A549 (cell line): ENCODE measurements around the gene SSH2. TPM values are rescaled to one million over a fixed set of nuclear protein-coding genes. Genes with fewer than 3 reads are reported as not detected.

ENCODE experiments used
- ATAC-seq, 2 experiments: fragments of 200-7000 bp in 1 of 2; fragments of >200 bp in 1 of 2; cut with Nextera tagmentation in 1 of 2; cut with Tn5 transposase in 1 of 2; 3 replicates each; pipeline versions ENCODE4 v1.8.0 to v1.9.1; 2018 to 2020; ENCODE audit warnings: mild to moderate bottlenecking in 1 of 2, moderate library complexity in 1 of 2
- CTCF ChIA-PET: fragments of 300-600 bp; sonication (Branson Sonifier 250); formaldehyde crosslinking; extraction: SDS; loops from one replicate; lab custom pipeline; 2021; ENCODE audit warnings: antibody characterized with exemption, inconsistent platforms; lab: Yijun Ruan, JAX
- POLR2A ChIA-PET: fragments of 350-600 bp; formaldehyde crosslinking; extraction: SDS; loops from one replicate; lab custom pipeline; 2021; ENCODE audit warnings: antibody characterized with exemption, inconsistent platforms; lab: Yijun Ruan, JAX
- DNase-seq, 2 experiments: peaks; one replicate each; pipeline versions ENCODE4 v3.0.0 to v3.0.0-alpha.2; 2011 to 2016; ENCODE audit warnings: low read depth in 1 of 2, low spot score in 1 of 2
- FAIRE-seq: peaks from 2 replicates; lab custom pipeline; 2011; peaks lifted over from hg19 to GRCh38; lab: Jason Lieb, UNC
- H3K27ac ChIP-seq, 2 experiments: fragments of >200 bp; sonication (Bioruptor Twin); formaldehyde crosslinking; 3 replicates each; pipeline ENCODE4 v1.5.1; 2016 to 2017
- H3K4me1 ChIP-seq: fragments of >200 bp; sonication (Bioruptor Twin); formaldehyde crosslinking; 3 replicates; pipeline ENCODE4 v1.6.1; 2016
- H3K4me2 ChIP-seq: fragments of >200 bp; sonication (Bioruptor Twin); formaldehyde crosslinking; 3 replicates; pipeline ENCODE4 v1.6.1; 2016
- H3K4me3 ChIP-seq: fragments of >200 bp; sonication (Bioruptor Twin); formaldehyde crosslinking; 3 replicates; pipeline ENCODE4 v1.5.1; 2016
- H3K9me3 ChIP-seq: fragments of >200 bp; sonication (Bioruptor Twin); formaldehyde crosslinking; 3 replicates; pipeline ENCODE4 v1.6.1; 2016
- CBX2 ChIP-seq: fragments of 200-600 bp; sonication (generic); IDR thresholded peaks from 2 replicates; pipeline ENCODE4 v1.6.1; 2016; ENCODE audit warnings: low read depth, mild to moderate bottlenecking, borderline replicate concordance
- ELK1 ChIP-seq: fragments of 150-350 bp; IDR thresholded peaks from 2 replicates; pipeline ENCODE4 v1.6.1; 2014; ENCODE audit warnings: low read depth, mild to moderate bottlenecking, low read length
- ESRRA ChIP-seq: fragments of 150-350 bp; IDR thresholded peaks from 2 replicates; pipeline ENCODE4 v1.6.1; 2014; ENCODE audit warnings: mild to moderate bottlenecking, low read length, borderline replicate concordance
- FOSB ChIP-seq: fragments of 250-450 bp; sonication (Bioruptor Pico); IDR thresholded peaks from 2 replicates; pipeline ENCODE4 v1.5.0; 2020; ENCODE audit warnings: mild to moderate bottlenecking, moderate library complexity
- FOXS1 ChIP-seq: fragments of 250-450 bp; sonication (Bioruptor Pico); IDR thresholded peaks from 2 replicates; pipeline ENCODE4 v1.5.0; 2020; ENCODE audit warnings: mild to moderate bottlenecking, moderate library complexity
- HDAC2 ChIP-seq: fragments of 200-600 bp; sonication (generic); IDR thresholded peaks from 2 replicates; pipeline ENCODE4 v1.6.1; 2016
- JUN ChIP-seq, 2 experiments: fragments of >200 bp; sonication (Bioruptor Twin); formaldehyde crosslinking; IDR thresholded peaks; 2 replicates in 1 of 2; 3 replicates in 1 of 2; pipeline ENCODE4 v1.6.1; 2016 to 2017
- KDM1A ChIP-seq: fragments of 200-600 bp; sonication (generic); IDR thresholded peaks from 2 replicates; pipeline ENCODE4 v1.6.1; 2016; ENCODE audit warnings: low read depth, mild to moderate bottlenecking
- KDM5A ChIP-seq: fragments of 200-600 bp; sonication (generic); IDR thresholded peaks from 2 replicates; pipeline ENCODE4 v1.6.1; 2016; ENCODE audit warnings: antibody characterized with exemption, mild to moderate bottlenecking
- NR3C1 ChIP-seq: fragments of >200 bp; sonication (Bioruptor Twin); formaldehyde crosslinking; IDR thresholded peaks from 3 replicates; pipeline ENCODE4 v1.6.1; 2017
- PHF8 ChIP-seq: fragments of 200-600 bp; sonication (generic); IDR thresholded peaks from 2 replicates; pipeline ENCODE4 v1.6.1; 2016; ENCODE audit warnings: low read depth, mild to moderate bottlenecking, antibody characterized with exemption, moderate library complexity, borderline replicate concordance
- RARB ChIP-seq: fragments of 250-450 bp; sonication (Bioruptor Pico); IDR thresholded peaks from 2 replicates; pipeline ENCODE4 v1.8.0; 2021; ENCODE audit warnings: mild to moderate bottlenecking, moderate library complexity
- RCOR1 ChIP-seq: fragments of 150-350 bp; IDR thresholded peaks from 2 replicates; pipeline ENCODE4 v1.6.1; 2014; ENCODE audit warnings: antibody characterized with exemption, low read length, low read depth
- REST ChIP-seq: fragments of 200-600 bp; sonication (generic); IDR thresholded peaks from 2 replicates; pipeline ENCODE4 v1.6.1; 2016; ENCODE audit warnings: antibody characterized with exemption, mild to moderate bottlenecking, moderate library complexity
- RNF2 ChIP-seq: fragments of 200-600 bp; sonication (generic); IDR thresholded peaks from 2 replicates; pipeline ENCODE4 v1.6.1; 2016; ENCODE audit warnings: low read depth, mild to moderate bottlenecking, antibody characterized with exemption, moderate library complexity, borderline replicate concordance
- SREBF2 ChIP-seq: fragments of 450-650 bp; IDR thresholded peaks from 2 replicates; pipeline ENCODE4 v1.6.1; 2014; ENCODE audit warnings: mild to moderate bottlenecking, moderate library complexity
- WGBS: methylation state at CpG from one replicate; pipeline ENCODE4 v1.1.6; 2017; ENCODE audit errors: missing lambda C conversion rate; 5-methylcytosine and 5-hydroxymethylcytosine counted together
- polyA plus RNA-seq, 4 experiments: library from polyadenylated mRNA; depleted of rRNA in 3 of 4; stranded (reverse); fragments of >200 nt; fragmentation: RNase III in 1 of 4; extraction: RNeasy Plus Mini Kit Qiagen cat#74134 plus additional on column Dnase treatment in 1 of 4; gene quantifications; 2 replicates in 3 of 4; 3 replicates in 1 of 4; pipeline ENCODE4 v1.2.3, GENCODE V29; 2011 to 2017
- TF ChIP-seq, protein P1 (sequence below): IDR thresholded peaks from 2 replicates; pipeline ENCODE4 v1.6.1; 2012
- TF ChIP-seq, protein P2 (sequence below): fragments of >200 bp; sonication (Bioruptor Twin); formaldehyde crosslinking; IDR thresholded peaks from 3 replicates; pipeline ENCODE4 v1.6.1; 2016
- TF ChIP-seq, protein P3 (sequence below): IDR thresholded peaks from 2 replicates; pipeline ENCODE4 v1.6.1; 2012; ENCODE audit warnings: low read depth, borderline replicate concordance
- TF ChIP-seq, protein P4 (sequence below): fragments of 250-450 bp; sonication (Bioruptor Pico); IDR thresholded peaks from 2 replicates; pipeline ENCODE4 v1.5.0; 2021; ENCODE audit warnings: mild to moderate bottlenecking, moderate library complexity, borderline replicate concordance

The SSH2 gene
- polyA plus RNA-seq, 2 of the 4 experiments (the other 2 are of a cell fraction), result 20.7 to 24.5 TPM

DNA sequence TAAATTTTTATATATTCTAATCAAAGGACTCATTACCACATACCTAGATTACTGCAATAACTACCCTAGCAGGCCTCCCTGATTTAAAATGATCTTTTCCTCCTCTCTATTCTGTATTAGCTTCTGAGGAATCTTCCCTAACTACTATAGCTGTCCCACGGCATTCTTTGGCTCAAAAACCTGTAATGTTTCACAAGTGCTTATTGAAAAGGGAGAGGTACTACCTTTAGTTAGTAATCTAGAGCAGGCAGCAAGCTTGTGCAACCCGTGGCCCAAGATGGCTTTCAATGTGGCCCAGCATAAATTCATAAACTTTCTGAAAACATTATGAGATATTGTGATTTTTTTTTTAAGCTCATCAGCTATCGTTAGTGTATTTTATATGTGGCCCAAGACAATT is 236.3 kb downstream of the SSH2 start (continued):
- TF ChIP-seq REST, result no peak

- no peak overlapping the region for H3K27ac ChIP-seq
- H3K4me2 ChIP-seq, result no peak overlapping the region
- POLR2A ChIA-PET, result no interaction called here
- no peak overlapping the region for H3K4me3 ChIP-seq
- TF ChIP-seq, protein P1, sequence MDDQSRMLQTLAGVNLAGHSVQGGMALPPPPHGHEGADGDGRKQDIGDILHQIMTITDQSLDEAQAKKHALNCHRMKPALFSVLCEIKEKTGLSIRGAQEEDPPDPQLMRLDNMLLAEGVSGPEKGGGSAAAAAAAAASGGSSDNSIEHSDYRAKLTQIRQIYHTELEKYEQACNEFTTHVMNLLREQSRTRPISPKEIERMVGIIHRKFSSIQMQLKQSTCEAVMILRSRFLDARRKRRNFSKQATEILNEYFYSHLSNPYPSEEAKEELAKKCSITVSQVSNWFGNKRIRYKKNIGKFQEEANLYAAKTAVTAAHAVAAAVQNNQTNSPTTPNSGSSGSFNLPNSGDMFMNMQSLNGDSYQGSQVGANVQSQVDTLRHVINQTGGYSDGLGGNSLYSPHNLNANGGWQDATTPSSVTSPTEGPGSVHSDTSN, result no peak
- TF ChIP-seq CBX2 (no peak), RNF2 (no peak), NR3C1 (no peak)
- TF ChIP-seq, all 56 proteins: peak for 0
- DNase-seq (no peak), ATAC-seq (no peak), FAIRE-seq (no peak)
- 91% methylated on average over 2 of the region's 2 CpGs for WGBS
- peaks cover 7% of the 10 kb centered on the region for H3K4me1 ChIP-seq
- CTCF ChIA-PET, result interaction anchor here (0.7 to 2.8 kb wide), 9 partner anchors 11 to 407 kb away, joined by 3 to 11 read pairs (median 3); no protein-coding TSS in a partner anchor
- H3K9me3 ChIP-seq, result no peaks in the 10 kb centered on the region
Observed at GRCh38 chr17:29687596-29687995, 242.4 kb downstream of the SSH2 start.

- CTCF ChIA-PET, result interaction anchor here (0.7 to 1.9 kb wide), 5 partner anchors 22 to 408 kb away, joined by 3 to 4 read pairs (median 3); no protein-coding TSS in a partner anchor
- Histone ChIP-seq H3K4me1 (peaks cover 2% of the 10 kb centered on the region), H3K4me3 (no peak overlapping the region), H3K27ac (no peak overlapping the region), H3K9me3 (no peaks in the 10 kb centered on the region), H3K4me2 (no peak overlapping the region)
- POLR2A ChIA-PET, result no interaction called here
- TF ChIP-seq KDM5A, result no peak
- no peak for TF ChIP-seq PHF8
- TF ChIP-seq FOXS1 (CRISPR knock-in tag), result no peak
- no peak for TF ChIP-seq JUN (IDR thresholded peaks at IDR 0.05)
- TF ChIP-seq ESRRA, result no peak
- no peak for TF ChIP-seq SREBF2
- TF ChIP-seq RCOR1, result no peak
- TF ChIP-seq, protein P2, sequence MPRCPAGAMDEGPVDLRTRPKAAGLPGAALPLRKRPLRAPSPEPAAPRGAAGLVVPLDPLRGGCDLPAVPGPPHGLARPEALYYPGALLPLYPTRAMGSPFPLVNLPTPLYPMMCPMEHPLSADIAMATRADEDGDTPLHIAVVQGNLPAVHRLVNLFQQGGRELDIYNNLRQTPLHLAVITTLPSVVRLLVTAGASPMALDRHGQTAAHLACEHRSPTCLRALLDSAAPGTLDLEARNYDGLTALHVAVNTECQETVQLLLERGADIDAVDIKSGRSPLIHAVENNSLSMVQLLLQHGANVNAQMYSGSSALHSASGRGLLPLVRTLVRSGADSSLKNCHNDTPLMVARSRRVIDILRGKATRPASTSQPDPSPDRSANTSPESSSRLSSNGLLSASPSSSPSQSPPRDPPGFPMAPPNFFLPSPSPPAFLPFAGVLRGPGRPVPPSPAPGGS, result no peak
- TF ChIP-seq RARB (CRISPR knock-in tag), result no peak
- TF ChIP-seq ELK1, result no peak
- no peak for TF ChIP-seq FOSB (CRISPR knock-in tag)
- no peak for TF ChIP-seq KDM1A
- no peak for TF ChIP-seq HDAC2
- TF ChIP-seq, protein P3, sequence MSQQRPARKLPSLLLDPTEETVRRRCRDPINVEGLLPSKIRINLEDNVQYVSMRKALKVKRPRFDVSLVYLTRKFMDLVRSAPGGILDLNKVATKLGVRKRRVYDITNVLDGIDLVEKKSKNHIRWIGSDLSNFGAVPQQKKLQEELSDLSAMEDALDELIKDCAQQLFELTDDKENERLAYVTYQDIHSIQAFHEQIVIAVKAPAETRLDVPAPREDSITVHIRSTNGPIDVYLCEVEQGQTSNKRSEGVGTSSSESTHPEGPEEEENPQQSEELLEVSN, result no peak
- TF ChIP-seq, protein P4, sequence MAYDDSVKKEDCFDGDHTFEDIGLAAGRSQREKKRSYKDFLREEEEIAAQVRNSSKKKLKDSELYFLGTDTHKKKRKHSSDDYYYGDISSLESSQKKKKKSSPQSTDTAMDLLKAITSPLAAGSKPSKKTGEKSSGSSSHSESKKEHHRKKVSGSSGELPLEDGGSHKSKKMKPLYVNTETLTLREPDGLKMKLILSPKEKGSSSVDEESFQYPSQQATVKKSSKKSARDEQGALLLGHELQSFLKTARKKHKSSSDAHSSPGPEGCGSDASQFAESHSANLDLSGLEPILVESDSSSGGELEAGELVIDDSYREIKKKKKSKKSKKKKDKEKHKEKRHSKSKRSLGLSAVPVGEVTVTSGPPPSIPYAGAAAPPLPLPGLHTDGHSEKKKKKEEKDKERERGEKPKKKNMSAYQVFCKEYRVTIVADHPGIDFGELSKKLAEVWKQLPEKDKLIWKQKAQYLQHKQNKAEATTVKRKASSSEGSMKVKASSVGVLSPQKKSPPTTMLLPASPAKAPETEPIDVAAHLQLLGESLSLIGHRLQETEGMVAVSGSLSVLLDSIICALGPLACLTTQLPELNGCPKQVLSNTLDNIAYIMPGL (CRISPR knock-in tag), result no peak
- TF ChIP-seq, protein P1, result no peak
- TF ChIP-seq CBX2, result no peak
- 88% methylated on average over 4 of the region's 4 CpGs for WGBS
- no peak for ATAC-seq
- DNase-seq, result no peak
- peak; percentile 39 for FAIRE-seq
Observed at GRCh38 chr17:29686993-29687590, 242.9 kb downstream of the SSH2 start.
